Measurements from ENCODE around the gene INVS.
A peak's percentile ranks its signal among the peaks of the same experiment; 100 is the strongest.
"Not testable (repeated sequence)": the region's sequence is repeated elsewhere in the genome, so short reads cannot be mapped to it uniquely, and the experiment has no call there.

INVS gene

DNA sequence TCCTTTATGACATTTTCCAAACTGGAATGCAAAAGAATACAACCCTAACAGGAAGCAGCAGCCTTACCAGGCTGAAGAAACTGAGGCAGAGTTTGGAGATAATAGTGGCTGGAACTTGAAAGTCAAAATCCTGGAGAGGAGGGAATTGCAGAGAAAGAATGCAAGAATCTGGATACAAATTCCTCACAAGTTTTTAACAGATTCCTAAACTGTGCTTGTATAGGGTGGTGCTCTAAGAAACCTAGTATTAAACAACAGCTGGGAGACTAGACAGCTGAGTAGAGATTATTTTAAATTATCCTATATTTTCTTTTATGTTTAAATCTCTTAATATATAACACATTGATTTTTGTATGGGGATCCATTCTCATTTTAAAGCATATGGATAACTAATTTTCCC is 30.7 kb downstream of the INVS start:
- no peak overlapping the region for H3K27ac ChIP-seq
- TF ChIP-seq ZFX (IDR thresholded peaks at IDR 0.05): no peak
- TF ChIP-seq, protein P1, sequence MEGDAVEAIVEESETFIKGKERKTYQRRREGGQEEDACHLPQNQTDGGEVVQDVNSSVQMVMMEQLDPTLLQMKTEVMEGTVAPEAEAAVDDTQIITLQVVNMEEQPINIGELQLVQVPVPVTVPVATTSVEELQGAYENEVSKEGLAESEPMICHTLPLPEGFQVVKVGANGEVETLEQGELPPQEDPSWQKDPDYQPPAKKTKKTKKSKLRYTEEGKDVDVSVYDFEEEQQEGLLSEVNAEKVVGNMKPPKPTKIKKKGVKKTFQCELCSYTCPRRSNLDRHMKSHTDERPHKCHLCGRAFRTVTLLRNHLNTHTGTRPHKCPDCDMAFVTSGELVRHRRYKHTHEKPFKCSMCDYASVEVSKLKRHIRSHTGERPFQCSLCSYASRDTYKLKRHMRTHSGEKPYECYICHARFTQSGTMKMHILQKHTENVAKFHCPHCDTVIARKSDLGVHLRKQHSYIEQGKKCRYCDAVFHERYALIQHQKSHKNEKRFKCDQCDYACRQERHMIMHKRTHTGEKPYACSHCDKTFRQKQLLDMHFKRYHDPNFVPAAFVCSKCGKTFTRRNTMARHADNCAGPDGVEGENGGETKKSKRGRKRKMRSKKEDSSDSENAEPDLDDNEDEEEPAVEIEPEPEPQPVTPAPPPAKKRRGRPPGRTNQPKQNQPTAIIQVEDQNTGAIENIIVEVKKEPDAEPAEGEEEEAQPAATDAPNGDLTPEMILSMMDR (conservative IDR thresholded peaks at IDR 0.05): no peak

DNA sequence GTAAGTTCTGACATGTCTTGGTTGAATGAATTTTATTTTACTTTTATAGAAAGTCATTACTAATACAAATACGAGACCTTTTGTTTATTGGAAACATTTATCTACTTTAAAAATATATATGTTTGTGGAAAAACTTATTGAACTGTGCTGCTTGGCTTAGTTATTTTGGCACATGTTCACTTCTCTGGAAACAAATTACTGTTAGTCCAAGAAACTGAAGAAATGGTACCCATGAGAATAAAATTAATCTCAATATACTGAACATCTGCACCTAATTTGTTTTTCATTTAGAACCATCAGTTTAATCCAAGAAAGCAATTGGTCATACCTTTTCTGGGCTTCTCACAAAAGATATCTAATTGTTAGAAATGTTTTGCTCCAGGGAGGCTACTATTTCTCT is 32.2 kb downstream of the INVS start:
- H3K27ac ChIP-seq: no peak overlapping the region
- TF ChIP-seq ZFX (IDR thresholded peaks at IDR 0.05): no peak
- TF ChIP-seq, protein P1 (conservative IDR thresholded peaks at IDR 0.05): no peak

DNA sequence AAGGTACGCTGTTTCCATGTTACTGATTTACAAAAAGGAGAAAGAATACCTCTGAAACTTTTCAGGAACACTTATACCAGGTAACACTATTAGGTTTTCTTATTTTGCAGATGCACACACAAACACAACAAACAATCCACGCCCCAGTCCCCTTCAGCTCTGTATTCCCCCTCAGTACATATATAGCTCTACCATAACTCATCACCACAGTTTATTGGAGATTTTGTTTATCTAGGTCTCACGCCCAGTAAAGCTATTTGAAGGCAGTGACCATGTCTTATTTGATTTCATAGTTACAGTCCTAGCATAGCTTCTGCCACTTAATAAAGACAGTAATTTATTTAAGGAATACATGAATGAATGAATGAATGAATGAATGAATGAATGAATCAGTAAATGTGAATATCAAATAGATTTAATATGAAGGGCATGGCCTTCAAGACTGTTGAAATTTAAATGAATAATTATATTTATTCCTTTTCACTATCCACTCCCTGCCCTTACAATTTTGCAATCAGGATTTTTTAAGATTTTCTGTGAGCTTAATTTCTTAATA is 32.9 kb downstream of the INVS start:
- H3K27ac ChIP-seq: no peak overlapping the region
- no peak for TF ChIP-seq ZFX (IDR thresholded peaks at IDR 0.05)
- TF ChIP-seq, protein P1 (conservative IDR thresholded peaks at IDR 0.05): no peak

DNA sequence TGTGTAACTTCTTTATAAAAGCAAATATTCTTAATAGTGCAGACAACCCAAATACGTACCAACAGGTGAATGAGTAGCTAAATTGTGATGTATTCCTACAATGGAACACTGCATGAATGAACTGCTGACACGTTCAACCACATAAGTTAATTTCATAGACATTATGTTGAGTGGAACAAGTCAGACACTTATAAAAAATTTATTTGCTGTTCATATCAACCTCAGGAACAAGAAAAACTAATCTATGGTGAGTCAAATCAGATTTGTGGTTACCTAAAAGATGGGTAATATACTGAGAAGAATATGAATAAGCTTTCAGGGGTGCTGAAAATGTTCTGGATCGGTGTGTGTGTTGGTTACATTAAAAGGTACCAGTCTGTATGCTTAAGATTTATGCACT is 35.7 kb downstream of the INVS start:
- H3K27ac ChIP-seq: no peak overlapping the region
- TF ChIP-seq, protein P1 (conservative IDR thresholded peaks at IDR 0.05): no peak

DNA sequence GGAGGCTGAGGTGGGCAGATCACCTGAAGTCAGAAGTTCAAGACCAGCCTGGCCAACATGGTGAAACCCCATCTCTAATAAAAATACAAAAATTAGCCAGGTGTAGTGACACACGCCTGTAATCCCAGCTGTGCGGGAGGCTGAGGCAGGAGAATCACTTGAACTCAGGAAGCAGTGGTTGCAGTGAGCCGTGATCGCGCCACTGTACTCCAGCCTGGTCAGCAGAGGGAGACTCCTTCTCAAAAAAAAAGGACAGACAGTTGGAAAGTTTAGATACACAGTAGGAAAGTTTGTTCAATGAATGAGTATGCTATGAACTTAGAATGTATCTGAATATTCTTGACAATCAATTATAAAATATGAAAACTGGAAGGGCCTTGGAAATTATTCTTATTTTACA is 37.8 kb downstream of the INVS start:
- TF ChIP-seq, protein P1 (conservative IDR thresholded peaks at IDR 0.05): peak; percentile 38

DNA sequence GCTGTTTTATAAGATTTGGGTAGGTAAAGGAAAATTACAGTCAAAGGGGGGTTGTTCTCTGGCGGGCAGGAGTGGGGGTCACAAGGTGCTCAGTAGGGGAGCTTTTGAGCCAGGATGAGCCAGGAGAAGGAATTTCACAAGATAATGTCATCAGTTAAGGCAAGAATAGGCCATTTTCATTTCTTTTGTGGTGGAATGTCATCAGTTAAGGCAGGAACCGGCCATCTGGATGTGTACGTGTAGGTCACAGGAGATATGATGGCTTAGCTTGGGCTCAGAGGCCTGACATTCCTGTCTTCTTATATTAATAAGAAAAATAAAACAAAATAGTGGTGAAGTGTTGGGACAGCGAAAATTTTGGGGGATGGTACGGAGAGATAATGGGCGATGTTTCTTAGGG is 41.3 kb downstream of the INVS start:
- H3K27ac ChIP-seq: not testable (repeated sequence)

More for the DNA sequence above, 37.8 kb downstream of the INVS start:
- H3K27ac ChIP-seq: not testable (repeated sequence)

DNA sequence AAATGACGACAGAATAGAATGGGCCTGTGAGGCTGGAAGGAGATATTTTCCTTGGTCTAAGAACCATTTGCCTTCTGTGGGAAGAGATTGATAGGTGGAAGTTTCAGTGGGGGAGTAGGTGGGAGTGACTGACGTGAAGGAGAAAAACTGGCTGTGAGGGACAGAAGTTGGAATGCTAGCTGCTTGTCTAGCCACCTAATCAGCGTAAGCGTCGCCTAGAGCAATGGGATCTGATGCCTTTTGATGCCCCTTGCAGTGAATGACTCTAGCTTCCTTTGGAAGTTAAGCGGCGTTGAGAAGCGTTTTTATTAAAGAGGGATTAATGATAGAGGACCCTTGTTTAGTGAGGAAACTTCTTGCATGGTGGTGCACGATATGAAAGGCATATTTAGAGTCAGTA is 42.8 kb downstream of the INVS start:
- not testable (repeated sequence) for H3K27ac ChIP-seq

DNA sequence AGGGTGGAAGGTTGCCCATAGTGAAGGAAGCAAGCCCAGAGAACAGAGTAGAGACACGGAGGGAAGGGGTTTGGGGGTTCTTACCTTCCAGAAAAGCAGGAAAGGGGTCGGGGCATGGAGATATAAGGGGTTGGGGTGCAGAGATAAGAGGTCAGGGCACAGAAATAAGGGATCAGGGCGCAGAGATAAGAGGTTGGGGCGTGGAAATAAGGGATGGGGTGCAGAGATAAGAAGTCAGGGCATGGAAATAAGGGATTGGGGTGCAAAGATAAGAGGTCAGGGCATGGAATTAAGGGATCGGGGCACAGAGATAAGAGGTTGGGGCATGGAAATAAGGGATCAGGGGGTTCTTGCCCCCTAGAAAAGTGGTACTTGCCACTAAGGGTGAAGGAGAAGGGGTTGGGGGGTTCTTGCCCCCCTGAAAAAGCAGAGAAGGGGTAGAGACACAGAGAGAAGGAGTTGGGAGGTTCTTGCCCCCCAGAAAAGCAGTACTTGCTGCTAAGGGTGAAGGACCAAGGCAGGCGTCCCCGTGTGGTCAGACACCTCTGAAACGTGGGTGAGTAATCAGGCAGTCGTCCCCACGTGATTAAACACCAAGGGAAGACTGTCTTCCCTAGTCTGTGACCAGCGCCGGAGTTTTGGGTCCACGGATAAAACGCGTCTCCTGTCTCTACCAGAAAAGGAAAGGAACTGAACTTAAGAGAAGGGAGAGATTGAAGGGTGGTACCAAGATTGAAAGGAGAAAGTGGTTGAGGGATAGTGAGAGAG is 46.3 kb downstream of the INVS start:
- H3K27ac ChIP-seq: not testable (repeated sequence)

DNA sequence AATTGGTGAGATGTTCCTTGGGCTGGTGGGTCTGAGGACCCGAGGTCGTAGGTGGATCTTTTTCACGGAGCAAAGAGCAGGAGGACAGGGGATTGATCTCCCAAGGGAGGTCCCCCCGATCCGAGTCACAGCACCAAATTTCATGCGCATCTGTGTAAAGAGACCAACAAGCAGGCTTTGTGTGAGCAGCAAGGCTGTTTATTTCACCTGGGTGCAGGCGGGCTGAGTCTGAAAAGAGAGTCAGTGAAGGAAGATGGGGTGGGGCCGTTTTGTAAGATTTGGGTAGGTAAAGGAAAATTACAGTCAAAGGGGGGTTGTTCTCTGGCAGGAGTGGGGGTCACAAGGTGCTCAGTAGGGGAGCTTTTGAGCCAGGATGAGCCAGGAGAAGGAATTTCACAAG is 46.9 kb downstream of the INVS start:
- H3K27ac ChIP-seq: not testable (repeated sequence)

DNA sequence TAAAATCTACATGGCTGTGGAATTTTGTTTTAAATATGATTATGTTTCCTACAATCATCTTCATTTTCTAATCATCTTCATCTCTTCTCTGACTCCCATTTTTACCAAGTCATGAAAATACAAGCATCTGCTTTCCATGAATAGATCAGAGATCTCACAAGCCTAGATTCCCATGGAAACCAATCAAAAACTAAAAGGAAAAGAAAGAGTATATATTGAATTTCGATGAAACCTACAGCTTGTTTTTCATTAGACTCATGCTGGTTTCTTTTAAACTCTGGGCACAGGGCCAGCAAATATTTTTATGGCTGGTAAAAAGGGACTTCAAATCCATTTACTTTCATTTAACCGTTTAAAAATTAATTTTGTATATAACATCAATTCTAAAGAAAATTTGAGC is 51.2 kb downstream of the INVS start:
- TF ChIP-seq ZFX (IDR thresholded peaks at IDR 0.05): no peak
- TF ChIP-seq, protein P1 (conservative IDR thresholded peaks at IDR 0.05): no peak

More for the DNA sequence above, 51.2 kb downstream of the INVS start:
- no peak overlapping the region for H3K27ac ChIP-seq
